MM.1S (cell line): ENCODE measurements around the gene CENPE.
"Not testable (repeated sequence)": the region's sequence is repeated elsewhere in the genome, so short reads cannot be mapped to it uniquely, and the experiment has no call there.

Experiments used
- DNase-seq: peaks from one replicate; pipeline ENCODE4 v3.0.0-alpha.2; 2015
- H2AFZ ChIP-seq: fragments of 300-600 bp; sonication (generic); 2 replicates; pipeline ENCODE4 v1.6.0; 2016; ENCODE audit warnings: antibody characterized with exemption, low read length
- H3F3A ChIP-seq: fragments of 300-600 bp; sonication (generic); 2 replicates; pipeline ENCODE4 v1.6.1; 2016; ENCODE audit warnings: mild to moderate bottlenecking, antibody characterized with exemption, low read length, moderate library complexity, mixed read lengths; ENCODE audit not compliant: insufficient read depth
- H3K27ac ChIP-seq: fragments of 300-600 bp; sonication (generic); 2 replicates; pipeline ENCODE4 v1.5.1; 2016; ENCODE audit warnings: mild to moderate bottlenecking, low read length
- H3K27me3 ChIP-seq: fragments of 300-600 bp; sonication (generic); replicated peaks from 2 replicates; pipeline ENCODE4 v1.6.0; 2016; ENCODE audit warnings: low read length; ENCODE audit not compliant: insufficient read depth
- H3K36me3 ChIP-seq: fragments of 300-600 bp; sonication (generic); replicated peaks from 2 replicates; pipeline ENCODE4 v1.6.1; 2016; ENCODE audit warnings: mild to moderate bottlenecking, low read length, mixed read lengths; ENCODE audit not compliant: insufficient read depth
- H3K4me1 ChIP-seq: fragments of 300-600 bp; sonication (generic); 2 replicates; pipeline ENCODE4 v1.6.1; 2016; ENCODE audit warnings: low read length, mixed read lengths
- H3K4me2 ChIP-seq: fragments of 300-600 bp; sonication (generic); 2 replicates; pipeline ENCODE4 v1.6.0; 2016; ENCODE audit warnings: low read depth, low read length
- H3K4me3 ChIP-seq: fragments of 300-600 bp; sonication (generic); 2 replicates; pipeline ENCODE4 v1.5.1; 2016; ENCODE audit warnings: low read length, mixed read lengths
- H3K79me2 ChIP-seq: fragments of 300-600 bp; sonication (generic); 2 replicates; pipeline ENCODE4 v1.6.1; 2016; ENCODE audit warnings: mixed run types, low read length, mixed read lengths
- H3K9ac ChIP-seq: fragments of 300-600 bp; sonication (generic); 2 replicates; pipeline ENCODE4 v1.6.1; 2016; ENCODE audit warnings: low read length, mixed read lengths
- H3K9me2 ChIP-seq: fragments of 300-600 bp; sonication (generic); replicated peaks from 2 replicates; pipeline ENCODE4 v1.6.1; 2016; ENCODE audit warnings: mild to moderate bottlenecking, low read length, mixed read lengths; ENCODE audit not compliant: insufficient read depth
- H3K9me3 ChIP-seq: fragments of 300-600 bp; sonication (generic); replicated peaks from 2 replicates; pipeline ENCODE4 v1.6.1; 2016; ENCODE audit warnings: mild to moderate bottlenecking, low read length, mixed read lengths; ENCODE audit not compliant: insufficient read depth
- H4K20me1 ChIP-seq: fragments of 300-600 bp; sonication (generic); 2 replicates; pipeline ENCODE4 v1.6.1; 2016; ENCODE audit warnings: mild to moderate bottlenecking, low read length, moderate library complexity, mixed read lengths; ENCODE audit not compliant: insufficient read depth
- CTCF ChIP-seq: fragments of 300-600 bp; sonication (generic); IDR thresholded peaks from 2 replicates; pipeline ENCODE4 v1.5.1; 2016; ENCODE audit warnings: antibody characterized with exemption, low read length, mixed read lengths
- EZH2 ChIP-seq: fragments of 300-600 bp; sonication (generic); optimal IDR thresholded peaks from 2 replicates; pipeline ENCODE3; 2017; ENCODE audit warnings: low read depth, mild to moderate bottlenecking, antibody characterized with exemption, low read length, mixed read lengths
- EZH2phosphoT487 ChIP-seq: fragments of 300-600 bp; sonication (generic); IDR thresholded peaks from 2 replicates; pipeline ENCODE4 v1.6.1; 2018; ENCODE audit warnings: antibody characterized with exemption, low read length

CENPE gene

GRCh38 chr4:103198111-103198765, at the start of gene CENPE:
Gene CENPE, minus strand, starts transcription at chr4:103198343. Its CDS starts 24 bp downstream, at chr4:103198319.
- peak within 1 kb of the TSS; percentile 87 for H3K4me2 ChIP-seq
- H3F3A ChIP-seq: no peaks in the 10 kb centered on the region
- H2AFZ ChIP-seq: peak within 1 kb of the TSS; percentile 92
- H3K9me3 ChIP-seq: no peaks in the 10 kb centered on the region
- H3K4me3 ChIP-seq: peak within 1 kb of the TSS; percentile 78
- H3K4me1 ChIP-seq: peaks cover 10% of the 10 kb centered on the region; the same call in 1 of the 2 replicates
- peaks cover 21% of the 10 kb centered on the region for H3K79me2 ChIP-seq
- peak within 1 kb of the TSS; percentile 84 for H3K9ac ChIP-seq
- peaks cover 14% of the 10 kb centered on the region; the same call in 1 of the 2 replicates for H3K36me3 ChIP-seq
- H3K27ac ChIP-seq: peak within 1 kb of the TSS; percentile 48; the same call in 1 of the 2 replicates
- TF ChIP-seq EZH2phosphoT487 (no peak), CTCF (no peak), EZH2 (no peak)
- DNase-seq: peak; percentile 88
- no peaks in the 10 kb centered on the region for H3K27me3 ChIP-seq
- no peaks in the 10 kb centered on the region for H3K9me2 ChIP-seq
- H4K20me1 ChIP-seq: no peaks in the 10 kb centered on the region

GRCh38 chr4:103244251-103244650, 46.1 kb upstream of the CENPE start:
- Histone ChIP-seq H3K79me2 (no peaks in the 10 kb centered on the region), H3K4me1 (no peaks in the 10 kb centered on the region), H2AFZ (no peak overlapping the region), H3K9ac (no peak overlapping the region), H3K9me2 (no peaks in the 10 kb centered on the region), H3K9me3 (no peaks in the 10 kb centered on the region), H3K36me3 (no peaks in the 10 kb centered on the region), H3K27ac (no peak overlapping the region), H4K20me1 (no peaks in the 10 kb centered on the region), H3K4me2 (no peak overlapping the region), H3F3A (no peaks in the 10 kb centered on the region), H3K4me3 (no peak overlapping the region), H3K27me3 (no peaks in the 10 kb centered on the region)
- TF ChIP-seq EZH2 (no peak), CTCF (no peak), EZH2phosphoT487 (no peak)
- DNase-seq: no peak

- not testable (repeated sequence) for H3K9me2 ChIP-seq, DNase-seq, H3K9ac ChIP-seq, H3K4me2 ChIP-seq, H2AFZ ChIP-seq, H3K36me3 ChIP-seq, H4K20me1 ChIP-seq, H3K4me3 ChIP-seq, H3K27ac ChIP-seq, H3K27me3 ChIP-seq, H3K4me1 ChIP-seq, H3K79me2 ChIP-seq, H3K9me3 ChIP-seq, H3F3A ChIP-seq
Observed at GRCh38 chr4:103230938-103231337, 32.8 kb upstream of the CENPE start.

GRCh38 chr4:103223556-103223955, 25.4 kb upstream of the CENPE start:
- not testable (repeated sequence) for H3K27ac ChIP-seq, H3K4me1 ChIP-seq, H3K9me3 ChIP-seq, H3K4me2 ChIP-seq, H3K79me2 ChIP-seq, DNase-seq, H3K36me3 ChIP-seq, H3F3A ChIP-seq, H3K4me3 ChIP-seq, H2AFZ ChIP-seq, H3K27me3 ChIP-seq, H3K9ac ChIP-seq, H4K20me1 ChIP-seq, H3K9me2 ChIP-seq
